Activated naive CD4-positive, alpha-beta T cell treated with anti-CD3 and anti-CD28 coated beads for 36 hours (primary cell): ENCODE results near the gene DDAH2. TPM values are rescaled to one million over a fixed set of nuclear protein-coding genes. Genes with fewer than 3 reads are reported as not detected.
"Not testable (repeated sequence)": the region's sequence is repeated elsewhere in the genome, so short reads cannot be mapped to it uniquely, and the experiment has no call there.

Source experiments
- CTCF ChIA-PET: fragments of 350-600 bp; sonication (Branson Sonifier 250); formaldehyde crosslinking; loops from one replicate; lab custom pipeline; 2021; ENCODE audit warnings: antibody characterized with exemption; lab: Charles Lee
- DNase-seq: peaks from one replicate; pipeline ENCODE4 v3.0.0-alpha.2; 2020
- H3K27ac Mint-ChIP-seq: one replicate; pipeline ENCODE4 v1.8.0; 2021; ENCODE audit warnings: mild to moderate bottlenecking, mixed read lengths
- H3K27me3 Mint-ChIP-seq: one replicate; pipeline ENCODE4 v1.8.0; 2021; ENCODE audit warnings: low read depth, mixed read lengths
- H3K36me3 Mint-ChIP-seq: one replicate; pipeline ENCODE4 v1.8.0; 2021; ENCODE audit warnings: low read depth, mixed read lengths
- H3K4me1 Mint-ChIP-seq: one replicate; pipeline ENCODE4 v1.8.0; 2021; ENCODE audit warnings: low read depth, mixed read lengths
- H3K4me3 Mint-ChIP-seq: one replicate; pipeline ENCODE4 v1.8.0; 2021; ENCODE audit warnings: mild to moderate bottlenecking, moderate library complexity, mixed read lengths
- H3K9me3 Mint-ChIP-seq: one replicate; pipeline ENCODE4 v1.8.0; 2021; ENCODE audit warnings: mixed read lengths
- intact Hi-C: fragments of 100-400 bp; cut with micrococcal nuclease; formaldehyde crosslinking; loops from one replicate; pipeline ENCODE4 v1.15.1; 2023
- total RNA-seq, 2 experiments: library from RNA; stranded (reverse); gene quantifications; one replicate each; pipeline ENCODE4 v1.2.3, GENCODE V29; 2021

The DDAH2 gene
- total RNA-seq, 2 experiments from 2014 or later, result 8.5 to 11.3 TPM

DNA sequence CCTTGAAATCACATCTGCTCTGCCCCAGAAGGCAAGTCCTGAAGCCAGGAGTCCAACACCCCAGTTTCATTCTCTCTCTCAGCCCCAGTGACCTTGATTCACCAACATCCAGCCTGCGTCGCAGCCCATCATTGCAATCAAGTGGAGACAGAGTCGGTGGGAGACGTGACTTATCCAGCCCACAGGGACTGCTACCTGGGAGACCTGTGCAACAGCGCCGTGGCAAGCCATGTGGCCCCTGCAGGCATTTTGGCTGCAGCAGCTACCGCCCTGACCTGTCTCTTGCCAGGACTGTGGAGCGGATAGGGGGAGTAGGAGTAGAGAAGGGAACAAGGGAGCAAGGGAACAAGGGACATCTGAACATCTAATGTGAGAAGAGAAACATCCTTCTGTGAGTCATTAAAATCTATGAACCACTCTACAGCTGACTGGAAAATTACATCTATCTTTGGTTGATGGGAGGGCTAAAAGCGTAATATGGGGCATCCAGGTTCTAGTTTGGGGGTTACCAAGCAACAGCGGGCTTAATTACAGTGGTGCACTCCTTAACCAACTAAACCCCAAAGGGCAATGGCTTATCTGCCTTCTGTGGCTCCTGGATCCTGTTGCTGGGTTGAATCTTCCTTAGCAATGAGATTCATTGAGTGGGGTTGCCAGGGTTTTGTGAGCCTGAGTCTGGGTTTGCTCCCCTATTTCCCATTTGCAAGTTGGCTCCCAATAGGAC lies 11.4 kb downstream of the DDAH2 start:
- CTCF ChIA-PET, result no interaction called here
- no peaks in the 10 kb centered on the region for H3K27me3 Mint-ChIP-seq
- no peak overlapping the region for H3K27ac Mint-ChIP-seq
- H3K4me3 Mint-ChIP-seq, result no peak overlapping the region
- H3K36me3 Mint-ChIP-seq, result no peaks in the 10 kb centered on the region
- intact Hi-C loops, result no loop called here
- peaks cover 2% of the 10 kb centered on the region for H3K4me1 Mint-ChIP-seq
- no peaks in the 10 kb centered on the region for H3K9me3 Mint-ChIP-seq
- DNase-seq, result no peak

DNA sequence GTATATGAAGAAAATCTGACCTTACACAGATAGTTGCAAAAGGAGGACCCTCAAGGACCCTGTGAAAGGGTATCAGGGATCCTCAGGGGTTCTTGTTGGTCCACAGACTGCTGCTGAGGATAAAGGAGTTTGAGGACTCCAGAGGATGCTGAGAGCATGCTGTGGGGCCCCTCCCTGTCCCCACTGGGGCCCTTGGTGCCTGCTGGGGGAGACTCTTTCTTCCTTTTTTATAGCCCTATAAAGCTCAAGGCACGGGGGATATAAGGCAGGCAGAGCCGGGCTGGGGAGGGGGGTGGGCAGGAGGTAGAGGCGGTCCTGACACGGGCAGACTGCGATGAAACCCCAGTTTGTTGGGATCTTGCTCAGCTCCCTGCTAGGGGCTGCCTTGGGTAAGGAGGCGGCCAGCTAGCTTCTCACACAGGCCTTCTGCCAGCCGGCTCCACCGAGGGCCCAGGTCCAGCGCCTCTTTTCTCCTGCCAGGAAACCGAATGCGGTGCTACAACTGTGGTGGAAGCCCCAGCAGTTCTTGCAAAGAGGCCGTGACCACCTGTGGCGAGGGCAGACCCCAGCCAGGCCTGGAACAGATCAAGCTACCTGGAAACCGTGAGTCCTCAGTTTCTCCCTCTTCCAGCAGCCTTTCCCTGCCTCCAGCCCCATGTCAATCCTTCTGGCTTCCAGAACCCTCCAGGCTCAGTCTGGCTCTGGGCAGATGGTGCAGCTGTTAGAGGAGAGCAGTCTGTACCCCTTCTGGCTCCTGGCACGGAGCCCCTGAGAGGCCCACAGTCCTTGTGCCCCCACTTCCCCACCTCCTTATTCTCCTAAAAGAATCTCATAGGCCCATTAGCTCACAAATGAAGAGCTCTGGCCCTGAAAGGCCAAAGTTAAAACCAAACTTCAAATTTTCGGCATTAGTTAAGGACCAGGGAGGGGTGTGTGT lies 13.8 kb downstream of the DDAH2 start, which contains the start of gene LY6G6D:
Gene LY6G6D, plus strand, starts transcription at position 327 of the 937 bp plus-strand sequence. Its CDS starts 8 bp downstream, at position 335.
- CTCF ChIA-PET, result interaction anchor here (0.5 to 2.7 kb wide), 2 partner anchors 15 to 38 kb away, joined by 8 to 12 read pairs; no protein-coding TSS in a partner anchor
- H3K27ac Mint-ChIP-seq, result no peak within 1 kb of the TSS
- H3K36me3 Mint-ChIP-seq, result no peaks in the 10 kb centered on the region
- H3K4me3 Mint-ChIP-seq, result no peak within 1 kb of the TSS
- peaks cover 8% of the 10 kb centered on the region for H3K4me1 Mint-ChIP-seq
- H3K27me3 Mint-ChIP-seq, result no peaks in the 10 kb centered on the region
- H3K9me3 Mint-ChIP-seq, result no peaks in the 10 kb centered on the region
- intact Hi-C loops, result no loop called here
- DNase-seq, result no peak

DNA sequence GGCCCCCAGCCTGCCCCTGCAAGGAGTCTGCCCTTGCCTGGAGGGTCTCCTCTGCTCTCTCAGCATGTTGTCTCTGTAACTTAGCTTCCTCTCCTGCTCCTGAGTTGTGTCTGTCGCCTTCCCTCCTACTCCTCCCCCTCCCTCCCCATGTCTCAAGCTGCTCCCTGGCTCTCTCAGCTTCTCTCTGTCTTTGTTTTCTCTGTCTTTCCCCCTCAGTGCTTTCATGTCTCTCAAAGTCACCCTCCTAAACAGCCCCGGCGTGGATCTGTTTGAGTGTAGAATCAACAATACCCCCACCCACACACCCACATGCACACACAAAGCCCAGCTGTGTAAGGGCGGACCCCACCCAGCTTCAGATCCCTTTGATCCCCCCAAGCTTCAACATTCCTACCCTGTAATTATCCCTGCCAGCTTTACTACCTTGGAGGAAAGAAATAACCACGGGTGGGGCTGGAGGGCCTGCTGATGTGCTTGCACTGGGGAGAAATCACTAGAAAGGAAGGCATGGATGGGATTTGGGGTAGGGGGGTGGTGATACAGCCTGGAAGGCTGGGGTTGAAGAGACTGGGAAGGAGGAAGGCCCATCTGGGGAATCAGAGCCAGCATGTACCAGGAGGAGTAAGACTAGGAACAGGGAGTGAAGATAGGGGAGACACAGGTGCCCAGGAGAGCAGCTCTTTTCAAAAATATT lies 15.0 kb downstream of the DDAH2 start:
- H3K36me3 Mint-ChIP-seq, result no peaks in the 10 kb centered on the region
- peaks cover 8% of the 10 kb centered on the region for H3K4me1 Mint-ChIP-seq
- no peak for DNase-seq
- intact Hi-C loops, result no loop called here
- CTCF ChIA-PET, result interaction anchor here (0.6 to 2.7 kb wide), 7 partner anchors 17 to 241 kb away, joined by 3 to 12 read pairs (median 3); no protein-coding TSS in a partner anchor
- H3K4me3 Mint-ChIP-seq, result no peak overlapping the region
- H3K27me3 Mint-ChIP-seq, result no peaks in the 10 kb centered on the region
- no peak overlapping the region for H3K27ac Mint-ChIP-seq
- H3K9me3 Mint-ChIP-seq, result no peaks in the 10 kb centered on the region

DNA sequence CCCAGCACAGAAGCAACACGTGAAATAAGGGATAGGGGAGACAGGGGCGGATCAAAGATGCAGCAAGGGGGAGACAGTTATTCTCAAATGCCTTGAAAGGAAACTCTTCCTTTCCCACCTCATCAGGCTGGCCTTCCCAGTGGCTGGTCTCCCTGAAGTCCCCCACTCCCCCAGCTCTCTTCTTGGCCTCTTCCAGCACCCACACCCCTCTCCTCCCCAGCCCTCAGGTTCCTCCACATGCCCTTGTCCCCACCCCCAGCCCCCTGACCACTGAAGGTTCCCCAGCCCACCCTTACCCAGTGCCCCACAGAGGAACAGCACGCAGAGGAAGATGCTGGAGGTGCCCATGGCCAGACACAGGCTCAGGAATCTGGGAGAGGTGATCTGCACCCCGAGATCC lies 15.6 kb downstream of the DDAH2 start:
- CTCF ChIA-PET, result interaction anchor here (0.9 to 1.2 kb wide), 3 partner anchors 25 to 115 kb away, joined by 3 to 4 read pairs (median 3); no protein-coding TSS in a partner anchor

DNA sequence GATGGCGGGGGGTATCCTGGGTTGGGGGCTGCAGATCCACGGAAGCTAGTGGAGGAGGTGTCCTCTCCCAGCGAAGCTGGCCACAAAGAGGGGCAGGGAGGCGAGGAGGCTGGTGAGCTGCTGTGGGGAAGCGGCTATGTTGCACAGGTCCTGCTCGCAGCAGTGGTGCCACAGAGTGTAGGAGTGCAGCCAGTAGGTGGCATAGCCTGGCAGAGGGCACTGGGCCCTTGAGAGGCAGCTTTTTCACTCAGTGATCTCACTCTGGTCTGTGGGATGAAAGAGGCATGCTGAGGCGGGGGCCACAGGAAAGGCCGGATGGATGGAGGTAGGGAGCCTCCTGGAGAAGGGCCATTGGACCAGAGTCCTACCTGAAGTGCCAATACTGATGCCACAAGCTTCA lies 16.8 kb downstream of the DDAH2 start:
- H3K27ac Mint-ChIP-seq, result no peak overlapping the region
- H3K27me3 Mint-ChIP-seq, result no peaks in the 10 kb centered on the region
- peak; percentile 20 for DNase-seq
- CTCF ChIA-PET, result interaction anchor here (0.6 to 0.9 kb wide), 3 partner anchors 163 to 204 kb away, joined by 3 to 4 read pairs (median 3); no protein-coding TSS in a partner anchor
- intact Hi-C loops, result no loop called here
- no peaks in the 10 kb centered on the region for H3K36me3 Mint-ChIP-seq
- no peaks in the 10 kb centered on the region for H3K9me3 Mint-ChIP-seq
- H3K4me1 Mint-ChIP-seq, result peaks cover 8% of the 10 kb centered on the region
- H3K4me3 Mint-ChIP-seq, result no peak overlapping the region

More for the DNA sequence above, 15.6 kb downstream of the DDAH2 start:
- no peaks in the 10 kb centered on the region for H3K36me3 Mint-ChIP-seq
- H3K9me3 Mint-ChIP-seq, result no peaks in the 10 kb centered on the region
- no peak overlapping the region for H3K4me3 Mint-ChIP-seq
- intact Hi-C loops, result no loop called here
- no peak overlapping the region for H3K27ac Mint-ChIP-seq
- no peak for DNase-seq
- H3K4me1 Mint-ChIP-seq, result peaks cover 8% of the 10 kb centered on the region
- H3K27me3 Mint-ChIP-seq, result no peaks in the 10 kb centered on the region

DNA sequence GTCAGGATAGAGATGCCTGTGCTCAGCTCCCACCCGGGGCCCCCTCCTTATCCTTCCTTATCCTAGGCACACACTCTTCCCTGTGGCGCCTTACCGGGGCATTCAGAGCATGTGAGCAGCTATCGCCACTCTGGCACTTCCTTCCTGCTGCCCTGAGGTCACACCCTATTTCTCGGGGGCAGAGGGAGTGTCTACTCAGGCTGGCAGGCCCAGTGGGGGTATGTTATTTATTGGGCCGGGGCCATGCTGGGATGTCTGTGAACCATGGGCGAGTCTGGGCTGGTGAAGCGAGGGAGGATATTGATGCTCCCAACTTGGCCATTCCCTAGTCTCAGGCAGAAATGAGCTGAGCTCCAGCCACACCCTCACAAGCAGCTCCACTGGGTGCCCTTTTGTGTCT lies 17.9 kb downstream of the DDAH2 start:
- Mint-ChIP-seq H3K36me3 (no peaks in the 10 kb centered on the region), H3K27me3 (no peaks in the 10 kb centered on the region), H3K9me3 (no peaks in the 10 kb centered on the region), H3K27ac (no peak overlapping the region), H3K4me3 (no peak overlapping the region), H3K4me1 (peaks cover 8% of the 10 kb centered on the region)
- CTCF ChIA-PET, result interaction anchor here (0.6 to 1.1 kb wide), 4 partner anchors 20 to 172 kb away, joined by 3 to 4 read pairs (median 3); no protein-coding TSS in a partner anchor
- intact Hi-C loops, result no loop called here
- DNase-seq, result no peak

DNA sequence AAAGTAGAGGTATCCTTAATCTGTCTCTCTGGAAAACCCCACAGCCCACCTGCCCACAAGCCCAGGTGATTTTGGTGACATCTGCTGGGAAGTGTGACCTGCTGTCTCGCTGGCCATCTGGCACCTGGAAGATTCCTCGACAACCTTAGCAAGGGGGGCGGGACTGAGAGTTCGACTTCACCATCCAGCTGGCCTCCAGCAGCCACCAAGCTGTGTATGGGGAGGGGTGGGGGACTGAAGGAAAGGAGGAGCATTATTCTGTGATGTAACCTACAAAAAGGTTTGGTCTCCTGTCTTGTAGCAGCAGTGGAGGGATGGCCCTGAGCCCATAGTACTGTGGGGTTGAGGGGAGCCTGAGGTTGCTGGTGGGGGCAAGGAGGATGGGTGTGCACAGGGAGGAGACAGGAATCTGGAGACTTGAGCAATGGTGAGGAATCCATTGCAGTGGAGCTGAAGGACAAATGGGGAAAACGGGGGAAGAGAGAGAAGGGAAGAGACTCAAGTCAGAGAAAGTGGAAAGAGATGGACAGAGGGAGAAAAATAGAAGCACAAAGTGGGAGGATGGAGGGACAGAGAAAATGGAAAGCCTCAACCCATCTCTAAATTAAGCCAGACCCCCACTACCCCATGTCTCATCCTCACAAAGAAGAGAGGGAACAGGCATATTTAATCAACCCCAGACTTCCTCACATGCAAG lies 18.4 kb downstream of the DDAH2 start:
- Mint-ChIP-seq H3K27ac (no peak overlapping the region), H3K36me3 (no peaks in the 10 kb centered on the region), H3K27me3 (no peaks in the 10 kb centered on the region), H3K9me3 (no peaks in the 10 kb centered on the region), H3K4me1 (peaks cover 8% of the 10 kb centered on the region), H3K4me3 (no peak overlapping the region)
- DNase-seq, result no peak
- CTCF ChIA-PET, result interaction anchor here (0.6 to 1.1 kb wide), 4 partner anchors 19 to 1653 kb away, joined by 3 to 4 read pairs (median 3); no protein-coding TSS in a partner anchor
- intact Hi-C loops, result no loop called here

DNA sequence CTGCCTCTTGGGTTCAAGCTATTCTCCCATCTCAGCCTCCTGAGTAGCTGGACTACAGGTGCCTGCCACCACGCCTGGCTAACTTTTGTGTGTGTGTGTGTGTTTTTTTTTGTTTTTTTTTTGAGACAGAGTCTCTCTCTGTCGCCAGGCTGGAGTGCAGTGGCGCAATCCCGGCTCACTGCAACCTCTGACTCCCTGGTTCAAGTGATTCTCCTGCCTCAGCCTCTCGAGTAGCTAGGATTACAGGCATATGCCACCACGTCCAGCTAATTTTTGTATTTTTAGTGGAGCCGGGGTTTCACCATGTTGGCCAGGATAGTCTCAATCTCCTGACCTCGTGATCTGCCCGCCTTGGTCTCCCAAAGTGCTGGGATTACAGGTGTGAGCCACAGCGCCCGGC lies 19.9 kb downstream of the DDAH2 start:
- intact Hi-C loops, H3K9me3 Mint-ChIP-seq, H3K27ac Mint-ChIP-seq, H3K4me1 Mint-ChIP-seq, H3K4me3 Mint-ChIP-seq, H3K36me3 Mint-ChIP-seq, H3K27me3 Mint-ChIP-seq, DNase-seq: not testable (repeated sequence)
- CTCF ChIA-PET, result interaction anchor here (0.6 kb wide), 1 partner anchor 243 kb away, joined by 3 read pairs; no protein-coding TSS in a partner anchor

DNA sequence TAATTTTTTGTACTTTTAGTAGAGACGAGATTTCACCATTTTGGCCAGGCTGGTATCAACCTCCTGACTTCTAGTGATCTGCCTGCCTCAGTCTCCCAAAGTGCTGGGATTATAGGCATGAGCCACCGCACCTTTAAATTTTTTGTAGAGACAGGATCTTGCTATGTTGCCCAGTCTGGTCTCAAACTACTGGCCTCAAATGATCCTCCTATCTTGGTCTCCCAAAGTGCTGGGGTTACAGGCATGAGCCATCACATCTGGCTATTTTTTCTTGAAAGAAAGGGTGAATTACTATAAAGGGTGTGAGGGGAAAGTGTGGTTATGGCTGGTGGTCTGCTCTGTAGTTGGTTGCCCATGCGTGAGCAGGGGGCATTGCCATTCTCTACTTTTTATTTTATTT lies 20.9 kb downstream of the DDAH2 start:
- H3K4me3 Mint-ChIP-seq, result no peak overlapping the region
- no peak overlapping the region for H3K27ac Mint-ChIP-seq
- H3K9me3 Mint-ChIP-seq, result no peaks in the 10 kb centered on the region
- DNase-seq, result no peak
- H3K4me1 Mint-ChIP-seq, result peaks cover 8% of the 10 kb centered on the region
- intact Hi-C loops, result no loop called here
- H3K36me3 Mint-ChIP-seq, result no peaks in the 10 kb centered on the region
- no peaks in the 10 kb centered on the region for H3K27me3 Mint-ChIP-seq
- CTCF ChIA-PET, result no interaction called here

DNA sequence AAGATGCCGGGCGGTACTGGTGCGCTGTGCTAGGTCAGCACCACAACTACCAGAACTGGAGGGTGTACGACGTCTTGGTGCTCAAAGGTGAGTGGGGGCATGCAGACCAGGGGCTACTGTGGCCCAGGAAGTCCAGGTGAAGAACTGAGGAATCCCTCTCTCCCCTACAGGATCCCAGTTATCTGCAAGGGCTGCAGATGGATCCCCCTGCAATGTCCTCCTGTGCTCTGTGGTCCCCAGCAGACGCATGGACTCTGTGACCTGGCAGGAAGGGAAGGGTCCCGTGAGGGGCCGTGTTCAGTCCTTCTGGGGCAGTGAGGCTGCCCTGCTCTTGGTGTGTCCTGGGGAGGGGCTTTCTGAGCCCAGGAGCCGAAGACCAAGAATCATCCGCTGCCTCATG lies 21.4 kb downstream of the DDAH2 start:
- intact Hi-C loops, result no loop called here
- H3K4me3 Mint-ChIP-seq, result no peak overlapping the region
- CTCF ChIA-PET, result no interaction called here
- peaks cover 8% of the 10 kb centered on the region for H3K4me1 Mint-ChIP-seq
- DNase-seq, result no peak
- H3K27ac Mint-ChIP-seq, result no peak overlapping the region
- no peaks in the 10 kb centered on the region for H3K36me3 Mint-ChIP-seq
- H3K9me3 Mint-ChIP-seq, result no peaks in the 10 kb centered on the region
- no peaks in the 10 kb centered on the region for H3K27me3 Mint-ChIP-seq

DNA sequence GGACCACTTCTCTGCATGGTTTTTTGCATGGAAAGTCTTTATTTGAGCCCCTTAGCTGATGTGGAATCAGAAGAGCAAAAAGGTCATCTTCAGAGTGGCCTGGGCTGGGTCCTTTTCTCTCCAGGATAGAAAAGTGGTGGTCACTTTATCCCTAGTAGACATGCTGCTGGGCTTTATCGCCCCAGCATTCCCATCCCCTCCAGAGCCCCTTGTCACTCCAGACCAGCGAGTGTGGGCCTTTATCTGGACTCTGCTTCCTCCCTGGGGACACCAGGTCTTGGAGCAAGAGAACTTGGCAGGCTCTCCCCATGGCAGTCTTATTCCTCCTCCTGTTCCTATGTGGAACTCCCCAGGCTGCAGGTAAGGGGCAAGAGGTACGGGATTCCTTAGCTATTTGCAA lies 22.5 kb downstream of the DDAH2 start, which contains the start of gene LY6G6F:
Gene LY6G6F, plus strand, starts transcription at position 268 of the 400 bp plus-strand sequence. Its CDS starts 41 bp downstream, at position 309.
- Mint-ChIP-seq H3K27ac (no peak within 1 kb of the TSS), H3K27me3 (no peaks in the 10 kb centered on the region), H3K36me3 (peaks cover 5% of the 10 kb centered on the region), H3K4me3 (no peak within 1 kb of the TSS), H3K4me1 (peaks cover 16% of the 10 kb centered on the region), H3K9me3 (no peaks in the 10 kb centered on the region)
- CTCF ChIA-PET, result interaction anchor here (1.1 kb wide), 1 partner anchor 32 kb away, joined by 3 read pairs; no protein-coding TSS in a partner anchor
- intact Hi-C loops, result no loop called here
- DNase-seq, result no peak
